Upper lobe of left lung (tissue), 6 donors: ENCODE data around the gene DGKA. TPM values are rescaled to one million over a fixed set of nuclear protein-coding genes. Genes with fewer than 3 reads are reported as not detected.
A peak's percentile ranks its signal among the peaks of the same experiment; 100 is the strongest.

Source experiments
- ATAC-seq, 2 donors: fragments of 200-7000 bp; cut with Tn5 transposase; one replicate each; pipeline ENCODE4 v1.9.1; 2022; ENCODE audit warnings: mild to moderate bottlenecking in 2 of 2, moderate library complexity in 2 of 2; ENCODE audit not compliant: low FRiP score in 2 of 2
- DNase-seq, 2 donors: peaks; one replicate each; pipeline ENCODE4 v3.0.0-alpha.2; 2019 to 2020
- H3K27ac ChIP-seq, 4 donors: fragments of 200-600 bp; sonication (generic); one replicate each; pipeline ENCODE4 v1.5.1; 2016 to 2019
- H3K27me3 ChIP-seq, 4 donors: fragments of 200-600 bp; sonication (generic); one replicate each; pipeline ENCODE4 v1.5.1; 2017 to 2019
- H3K36me3 ChIP-seq, 4 donors: fragments of 200-600 bp; sonication (generic); one replicate each; pipeline ENCODE4 v1.5.1; 2016 to 2019
- H3K4me1 ChIP-seq, 4 donors: fragments of 200-600 bp; sonication (generic); one replicate each; pipeline ENCODE4 v1.5.1; 2018 to 2019
- H3K4me3 ChIP-seq, 4 donors: fragments of 200-600 bp; sonication (generic); one replicate each; pipeline ENCODE4 v1.5.1; 2017 to 2019; ENCODE audit warnings: mild to moderate bottlenecking in 2 of 4, moderate library complexity in 1 of 4
- H3K9me3 ChIP-seq, 4 donors: fragments of 200-600 bp; sonication (generic); one replicate each; pipeline ENCODE4 v1.5.1; 2018 to 2019
- EP300 ChIP-seq, 4 donors: sonication (generic); formaldehyde crosslinking; IDR thresholded peaks; one replicate each; pipeline ENCODE4 v1.5.1; 2017; ENCODE audit warnings: antibody characterized with exemption in 4 of 4, control low read depth in 2 of 4
- POLR2A ChIP-seq, 4 donors: fragments of 450-650 bp; IDR thresholded peaks; one replicate each; pipeline ENCODE4 v1.5.1; 2016 to 2017; ENCODE audit warnings: antibody characterized with exemption in 4 of 4, mild to moderate bottlenecking in 2 of 4
- POLR2AphosphoS5 ChIP-seq, 2 donors: sonication (generic); formaldehyde crosslinking; IDR thresholded peaks; one replicate each; pipeline ENCODE4 v1.5.1; 2017; ENCODE audit warnings: antibody characterized with exemption in 2 of 2
- WGBS, 2 donors: methylation state at CpG; one replicate each; pipeline ENCODE4 v1.1.5; 2017 to 2018; 5-methylcytosine and 5-hydroxymethylcytosine counted together
- total RNA-seq, 6 donors: library from RNA; depleted of rRNA in 4 of 6; stranded (reverse); fragments of >200 nt in 4 of 6; gene quantifications; one replicate each; pipeline versions ENCODE4 v1.1.0 to v1.2.1, GENCODE V29; 2016 to 2021
- TF ChIP-seq, protein P1 (sequence below), 6 experiments: fragments of 450-650 bp in 4 of 6; fragments of 200-600 bp in 2 of 6; sonication (generic) in 2 of 6; IDR thresholded peaks; one replicate each; pipeline ENCODE4 v1.5.1; 2016 to 2019; ENCODE audit warnings: antibody characterized with exemption in 6 of 6
- donor health status: DM: no; HTN: no; CAD: no; lungs with moderate emphysema.
- donor health status: DM: no; HTN: yes; CAD: no; lungs with severe emphysema.

DGKA gene
- total RNA-seq, 6 donors from 2014 or later, result 16.7 to 251 (median 37.3) TPM

DNA sequence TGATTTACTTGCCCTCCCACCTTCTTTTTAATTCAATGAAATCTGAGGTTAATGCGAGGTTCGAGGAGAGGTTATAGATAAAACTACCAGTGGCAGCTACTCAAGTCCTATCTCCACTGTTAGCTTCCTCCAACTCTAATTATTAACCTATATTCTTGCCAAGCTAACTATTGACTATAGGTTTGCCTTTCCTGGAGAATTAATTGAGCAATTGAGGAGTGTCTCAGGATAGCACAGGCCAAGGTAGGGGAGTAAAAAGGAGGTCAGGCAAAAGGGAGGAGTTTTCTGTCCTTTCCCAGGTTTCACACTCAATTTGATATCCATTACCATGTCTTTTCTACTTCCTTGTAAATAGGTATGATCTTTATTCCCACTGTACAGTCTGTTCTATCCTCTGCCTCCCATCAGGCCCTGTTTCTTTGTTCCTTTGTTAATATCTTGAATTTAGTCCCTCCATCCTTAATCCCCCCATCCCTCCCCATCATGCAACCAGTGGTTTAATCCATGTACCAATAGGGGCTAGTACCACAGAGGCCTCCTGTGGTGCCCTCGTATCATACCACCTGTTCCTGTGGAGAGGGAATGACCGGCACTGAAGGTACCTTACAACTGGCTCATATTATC is 62.4 kb downstream of the DGKA start:
- no peaks in the 10 kb centered on the region for H3K9me3 ChIP-seq
- TF ChIP-seq, protein P1, sequence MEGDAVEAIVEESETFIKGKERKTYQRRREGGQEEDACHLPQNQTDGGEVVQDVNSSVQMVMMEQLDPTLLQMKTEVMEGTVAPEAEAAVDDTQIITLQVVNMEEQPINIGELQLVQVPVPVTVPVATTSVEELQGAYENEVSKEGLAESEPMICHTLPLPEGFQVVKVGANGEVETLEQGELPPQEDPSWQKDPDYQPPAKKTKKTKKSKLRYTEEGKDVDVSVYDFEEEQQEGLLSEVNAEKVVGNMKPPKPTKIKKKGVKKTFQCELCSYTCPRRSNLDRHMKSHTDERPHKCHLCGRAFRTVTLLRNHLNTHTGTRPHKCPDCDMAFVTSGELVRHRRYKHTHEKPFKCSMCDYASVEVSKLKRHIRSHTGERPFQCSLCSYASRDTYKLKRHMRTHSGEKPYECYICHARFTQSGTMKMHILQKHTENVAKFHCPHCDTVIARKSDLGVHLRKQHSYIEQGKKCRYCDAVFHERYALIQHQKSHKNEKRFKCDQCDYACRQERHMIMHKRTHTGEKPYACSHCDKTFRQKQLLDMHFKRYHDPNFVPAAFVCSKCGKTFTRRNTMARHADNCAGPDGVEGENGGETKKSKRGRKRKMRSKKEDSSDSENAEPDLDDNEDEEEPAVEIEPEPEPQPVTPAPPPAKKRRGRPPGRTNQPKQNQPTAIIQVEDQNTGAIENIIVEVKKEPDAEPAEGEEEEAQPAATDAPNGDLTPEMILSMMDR (IDR thresholded peaks at IDR 0.05), result no peak
- no peak for TF ChIP-seq EP300 (IDR thresholded peaks at IDR 0.05)
- TF ChIP-seq POLR2AphosphoS5 (IDR thresholded peaks at IDR 0.05), result no peak
- no peak for TF ChIP-seq POLR2A (IDR thresholded peaks at IDR 0.05)
- no peaks in the 10 kb centered on the region for H3K27me3 ChIP-seq
- ATAC-seq (no peak), DNase-seq (no peak)
- H3K4me3 ChIP-seq, result no peak overlapping the region
- WGBS, 2 donors, result 90 to 93% methylated on average over 4 of the region's 4 CpGs
- no peak overlapping the region for H3K27ac ChIP-seq
- H3K4me1 ChIP-seq, result peaks cover 10 to 17% (median 13%) of the 10 kb centered on the region in 4 donors
- H3K36me3 ChIP-seq, result peaks cover 38 to 71% (median 57%) of the 10 kb centered on the region in 4 donors

DNA sequence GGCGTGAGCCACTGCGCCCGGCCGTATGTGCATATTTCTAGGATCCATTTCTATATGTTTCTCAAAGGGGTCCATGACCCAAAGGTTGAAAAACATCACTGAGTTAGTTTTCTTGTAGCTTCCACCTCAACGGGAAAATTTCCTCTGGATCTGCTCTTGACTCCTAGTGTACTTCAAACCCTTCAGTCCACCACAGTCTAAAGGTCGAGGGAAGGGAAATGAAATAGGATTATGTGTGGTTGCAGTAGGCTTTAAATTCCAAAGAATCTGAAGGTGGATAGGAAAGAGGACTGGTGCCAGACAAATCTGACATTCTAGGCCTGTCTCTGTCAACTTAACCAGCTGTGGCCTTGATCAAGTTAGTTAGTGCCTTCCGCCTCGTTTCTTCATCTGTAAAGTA is 64.4 kb downstream of the DGKA start:
- H3K4me1 ChIP-seq, result peaks cover 10 to 23% (median 13%) of the 10 kb centered on the region in 4 donors
- no peak overlapping the region for H3K4me3 ChIP-seq
- H3K9me3 ChIP-seq, result no peaks in the 10 kb centered on the region
- no peak for ATAC-seq
- H3K27me3 ChIP-seq, result no peaks in the 10 kb centered on the region
- DNase-seq, result no peak
- no peak overlapping the region for H3K27ac ChIP-seq
- peaks cover 32 to 56% (median 42%) of the 10 kb centered on the region in 4 donors for H3K36me3 ChIP-seq
- TF ChIP-seq, protein P1 (IDR thresholded peaks at IDR 0.05), result no peak
- no peak for TF ChIP-seq POLR2AphosphoS5 (IDR thresholded peaks at IDR 0.05)
- TF ChIP-seq POLR2A (IDR thresholded peaks at IDR 0.05), result no peak
- TF ChIP-seq EP300 (IDR thresholded peaks at IDR 0.05), result no peak
- 81 to 83% methylated on average over 8 of the region's 8 CpGs for WGBS, 2 donors

DNA sequence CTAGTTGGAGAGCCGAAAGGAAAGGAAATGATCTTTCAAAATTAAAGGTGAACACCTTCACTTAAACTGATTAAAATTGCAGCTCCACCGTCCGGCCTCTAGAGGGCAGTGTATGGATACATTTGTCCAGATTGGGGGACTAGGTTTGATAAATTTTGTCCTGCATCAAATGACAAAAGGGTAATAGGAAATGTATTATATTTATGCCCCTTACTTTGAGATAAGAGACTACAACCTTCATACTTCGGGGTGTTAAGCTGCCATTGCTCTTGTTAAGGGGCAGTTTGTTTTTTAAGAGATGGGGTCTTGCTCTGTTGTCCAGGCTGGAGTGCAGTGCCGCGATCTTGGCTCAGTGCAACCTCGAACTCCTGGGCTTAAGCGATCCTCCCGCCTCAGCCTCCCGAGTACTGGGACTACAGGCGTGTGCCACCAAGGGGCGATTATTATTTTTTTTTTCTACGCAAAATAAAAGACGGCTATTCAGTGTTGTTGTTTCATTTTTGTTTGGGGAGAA is 65.3 kb downstream of the DGKA start:
- H3K4me1 ChIP-seq, result peaks cover 10 to 27% (median 14%) of the 10 kb centered on the region in 4 donors
- TF ChIP-seq EP300 (IDR thresholded peaks at IDR 0.05) (no peak), POLR2AphosphoS5 (IDR thresholded peaks at IDR 0.05) (no peak), POLR2A (IDR thresholded peaks at IDR 0.05) (no peak)
- TF ChIP-seq, protein P1 (IDR thresholded peaks at IDR 0.05), result peak; percentile 65 to 84 (median 79)
- H3K9me3 ChIP-seq, result no peaks in the 10 kb centered on the region
- peak in 1 of 2 donors; percentile 71 for DNase-seq
- 30 to 31% methylated on average over 14 of the region's 14 CpGs for WGBS, 2 donors
- H3K27ac ChIP-seq, result peak overlapping the region; percentile 68 to 88 (median 82)
- peak overlapping the region in 3 of 4 donors; percentile 60 to 84 (median 66) for H3K4me3 ChIP-seq
- H3K27me3 ChIP-seq, result no peaks in the 10 kb centered on the region
- H3K36me3 ChIP-seq, result peaks cover 23 to 49% (median 34%) of the 10 kb centered on the region in 4 donors
- ATAC-seq, result peak; percentile 88 to 89

DNA sequence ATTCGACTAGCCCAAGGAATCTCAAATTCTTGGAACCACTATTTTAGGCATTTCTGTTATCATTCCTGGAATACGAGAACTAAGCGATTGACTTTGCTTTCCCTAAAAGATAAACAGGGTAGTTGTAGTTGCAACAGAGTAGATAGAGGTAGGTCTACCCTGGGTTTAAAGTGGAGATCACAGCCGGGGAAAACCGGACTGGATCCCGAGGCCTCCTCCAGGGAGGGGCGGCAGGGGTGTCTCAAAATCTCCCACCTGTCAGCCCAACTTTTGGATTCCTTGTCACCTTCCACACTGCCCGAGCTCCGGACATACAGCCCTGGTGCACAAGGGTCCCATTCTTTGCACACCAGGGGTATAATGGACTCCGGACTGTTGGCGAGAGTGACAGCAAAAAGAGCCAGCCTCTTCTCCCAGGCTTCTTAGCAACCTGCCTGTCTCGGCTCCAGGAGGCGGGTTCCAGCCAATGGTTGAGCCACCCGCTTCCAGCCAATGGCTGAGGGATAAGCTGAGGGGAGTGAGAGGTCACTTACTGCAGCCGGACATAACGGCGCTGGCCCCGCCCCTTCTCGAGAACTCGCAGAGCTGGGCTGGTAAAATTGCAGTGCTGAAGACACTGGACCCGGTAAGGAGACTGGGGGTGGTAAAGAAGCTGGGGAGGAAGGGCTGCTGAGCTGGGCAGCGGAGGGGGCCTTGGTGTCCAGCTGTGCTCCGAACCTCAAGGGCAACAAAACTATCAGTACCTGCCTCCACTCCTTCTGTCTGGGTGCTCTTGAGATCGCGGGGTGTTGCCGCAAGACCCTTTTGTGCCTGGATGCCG is 66.0 kb downstream of the DGKA start, which contains the start of gene SUOX:
TSS of gene SUOX (plus strand) at position 562 of the 820 bp plus-strand sequence. CDS start 4,946 bp downstream, outside the sequence.
- DNase-seq (peak; percentile 89 to 99), ATAC-seq (peak; percentile 99 to 100)
- Histone ChIP-seq H3K4me1 (peaks cover 10 to 32% (median 15%) of the 10 kb centered on the region in 4 donors), H3K9me3 (no peaks in the 10 kb centered on the region), H3K27me3 (no peaks in the 10 kb centered on the region), H3K36me3 (peaks cover 16 to 46% (median 30%) of the 10 kb centered on the region in 4 donors), H3K27ac (peak within 1 kb of the TSS; percentile 68 to 88 (median 82)), H3K4me3 (peak within 1 kb of the TSS; percentile 59 to 84 (median 63))
- peak; percentile 44 to 80 for TF ChIP-seq POLR2AphosphoS5 (IDR thresholded peaks at IDR 0.05)
- peak in 3 of 4 donors; percentile 30 to 79 (median 69) for TF ChIP-seq POLR2A (IDR thresholded peaks at IDR 0.05)
- TF ChIP-seq, protein P1 (IDR thresholded peaks at IDR 0.05), result peak in 1 of 6 experiments; percentile 6
- no peak for TF ChIP-seq EP300 (IDR thresholded peaks at IDR 0.05)
- 1 to 5% methylated on average over 20 to 27 of the region's 27 CpGs for WGBS, 2 donors
